GM21737 (cell line): Measurements from ENCODE around the gene NOX5.

Experiments used
- ATAC-seq: cut with Tn5 transposase; IDR thresholded peaks from one replicate; pipeline ENCODE4 v1.9.1; 2021; ENCODE audit warnings: mild to moderate bottlenecking, moderate library complexity; ENCODE audit not compliant: unreplicated experiment

The NOX5 gene

GRCh38 chr15:69016021-69016595, 1.6 kb downstream of the NOX5 start:
- no peak for ATAC-seq

GRCh38 chr15:69017978-69018377, 3.5 kb downstream of the NOX5 start:
- no peak for ATAC-seq

- ATAC-seq, result no peak
Measured at GRCh38 chr15:69018951-69019350, 4.5 kb downstream of the NOX5 start.

GRCh38 chr15:69021895-69022294, 7.4 kb downstream of the NOX5 start:
- no peak for ATAC-seq

GRCh38 chr15:69025320-69025719, 10.8 kb downstream of the NOX5 start:
- ATAC-seq, result no peak

GRCh38 chr15:69026355-69026754, 11.9 kb downstream of the NOX5 start:
- no peak for ATAC-seq

- no peak for ATAC-seq
Measured at GRCh38 chr15:69027976-69028518, 13.6 kb downstream of the NOX5 start.

- no peak for ATAC-seq
Measured at GRCh38 chr15:69031013-69032001, 16.8 kb downstream of the NOX5 start.

GRCh38 chr15:69032031-69032430, 17.5 kb downstream of the NOX5 start:
- no peak for ATAC-seq

GRCh38 chr15:69032703-69033373, 18.3 kb downstream of the NOX5 start:
- ATAC-seq, result no peak

GRCh38 chr15:69034352-69034751, 19.9 kb downstream of the NOX5 start:
- no peak for ATAC-seq

- no peak for ATAC-seq
Measured at GRCh38 chr15:69035205-69035917, 20.9 kb downstream of the NOX5 start.

GRCh38 chr15:69035918-69036258, 21.4 kb downstream of the NOX5 start:
- ATAC-seq, result no peak

GRCh38 chr15:69036826-69037225, 22.3 kb downstream of the NOX5 start:
- ATAC-seq, result no peak

GRCh38 chr15:69037482-69037881, 23.0 kb downstream of the NOX5 start:
- no peak for ATAC-seq

- no peak for ATAC-seq
Measured at GRCh38 chr15:69037977-69038376, 23.5 kb downstream of the NOX5 start.

GRCh38 chr15:69038508-69038907, 24.0 kb downstream of the NOX5 start:
- no peak for ATAC-seq

GRCh38 chr15:69039516-69040225, 25.2 kb downstream of the NOX5 start:
- no peak for ATAC-seq

GRCh38 chr15:69042531-69042930, 28.0 kb downstream of the NOX5 start:
- ATAC-seq, result no peak

- ATAC-seq, result no peak
Measured at GRCh38 chr15:69045802-69046201, 31.3 kb downstream of the NOX5 start.
